GM19328 (cell line): ENCODE results near the gene ATXN1L.
A peak's percentile ranks its signal among the peaks of the same experiment; 100 is the strongest.
"Not testable (repeated sequence)": the region's sequence is repeated elsewhere in the genome, so short reads cannot be mapped to it uniquely, and the experiment has no call there.

Source experiments
- ATAC-seq: cut with Tn5 transposase; IDR thresholded peaks from one replicate; pipeline ENCODE4 v1.9.1; 2021; ENCODE audit warnings: mild to moderate bottlenecking, moderate library complexity; ENCODE audit not compliant: unreplicated experiment

Gene ATXN1L

DNA sequence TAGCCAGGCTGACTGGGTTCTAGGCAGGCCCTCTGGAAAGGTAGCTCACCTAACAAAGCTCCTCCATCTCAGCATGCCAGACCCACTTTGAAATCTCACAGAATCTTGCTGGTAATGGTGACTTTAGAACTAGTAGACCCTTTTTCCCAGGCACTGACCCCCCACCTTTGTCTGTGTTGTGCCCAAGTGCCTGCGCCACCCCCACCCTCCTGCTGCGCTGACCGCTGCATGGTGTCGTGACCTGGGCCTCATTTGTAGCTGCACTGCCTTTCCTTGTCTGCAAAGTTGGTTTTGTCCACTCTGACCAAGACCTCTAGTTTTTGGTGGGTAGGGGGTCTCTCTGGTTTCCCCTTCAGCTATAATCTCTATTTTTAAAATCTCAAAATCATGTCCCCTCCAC lies 6.8 kb downstream of the ATXN1L start:
- no peak for ATAC-seq

DNA sequence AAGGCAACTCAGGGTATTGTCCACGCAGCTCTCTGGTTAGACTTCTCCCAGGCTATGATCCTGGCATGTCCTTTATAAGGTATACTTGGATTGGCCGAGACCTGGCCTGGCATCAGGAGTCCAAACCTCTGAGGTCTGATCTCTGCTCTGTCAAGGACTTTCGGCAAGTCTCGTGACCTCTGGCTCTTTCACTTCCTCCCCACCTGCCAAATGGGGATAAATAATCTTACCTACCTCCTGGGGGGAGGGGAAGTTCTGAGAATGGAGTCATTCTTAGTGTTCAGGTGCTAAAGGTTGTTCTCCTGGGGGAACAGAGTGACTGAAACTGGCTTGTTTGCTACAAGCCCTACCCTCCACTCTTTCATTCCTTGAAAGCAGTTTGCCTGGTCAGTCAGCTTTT lies 7.6 kb downstream of the ATXN1L start:
- peak; percentile 65 for ATAC-seq

DNA sequence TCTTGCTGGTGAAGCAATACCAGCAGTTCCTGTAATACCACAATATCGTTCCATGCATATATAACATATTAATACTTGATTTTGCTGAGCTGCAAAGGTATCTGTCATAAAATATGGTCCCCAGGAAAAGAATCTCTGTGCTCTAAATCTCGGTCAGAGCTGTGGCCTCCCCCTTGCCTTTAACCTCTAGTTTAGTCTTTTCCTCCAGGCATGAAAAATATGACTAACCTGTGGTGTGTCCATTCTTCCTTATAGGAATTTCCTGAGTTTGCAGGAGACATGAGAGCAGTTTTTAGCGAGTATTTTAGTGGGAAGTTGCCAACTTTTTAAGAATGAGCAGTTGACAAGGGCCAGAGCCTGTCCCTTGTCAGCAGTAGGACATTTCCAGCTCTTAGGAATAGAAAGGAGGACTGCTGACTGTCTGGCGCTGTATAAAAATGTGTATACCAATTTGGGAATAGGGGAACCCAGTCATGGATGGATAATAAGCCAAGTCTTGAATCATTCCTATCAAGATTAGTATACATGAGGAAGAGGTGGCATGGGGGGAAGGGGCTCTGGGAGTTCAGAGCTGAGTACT lies 8.7 kb downstream of the ATXN1L start:
- no peak for ATAC-seq

DNA sequence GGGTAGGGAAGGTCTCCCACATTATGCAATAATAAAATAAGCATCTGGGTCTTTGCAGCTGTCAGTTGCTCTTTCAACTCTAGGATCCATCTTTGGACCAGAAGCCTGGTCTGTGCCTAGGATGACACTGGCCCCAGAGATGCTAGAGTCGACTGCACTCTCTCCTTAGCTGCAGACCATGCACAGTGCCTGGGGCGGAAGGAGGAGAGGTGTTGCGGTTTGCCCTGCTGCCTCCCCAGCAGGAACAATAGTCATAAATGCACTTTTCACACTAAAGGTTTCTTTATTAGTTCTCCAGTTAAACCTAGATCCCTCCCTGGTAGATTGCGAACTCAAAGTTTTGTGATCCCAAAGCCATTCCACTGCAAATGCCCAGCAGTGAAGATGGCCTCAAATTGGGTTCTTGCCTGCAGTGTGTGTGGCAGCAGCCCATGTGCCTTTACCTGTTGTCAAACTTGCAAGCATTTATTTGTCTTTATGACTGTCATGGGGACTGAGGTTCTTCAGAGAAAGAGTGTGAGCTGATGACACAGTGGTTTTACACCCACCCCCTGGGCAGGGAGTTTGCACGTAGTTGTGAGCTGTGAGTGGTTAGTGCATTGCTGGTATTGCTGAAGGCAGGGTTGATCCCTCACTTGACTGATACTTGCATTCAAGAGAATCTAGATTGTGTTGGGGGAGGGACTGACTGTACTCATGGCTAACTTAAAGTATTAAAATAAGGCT lies 10.3 kb downstream of the ATXN1L start:
- ATAC-seq: no peak

DNA sequence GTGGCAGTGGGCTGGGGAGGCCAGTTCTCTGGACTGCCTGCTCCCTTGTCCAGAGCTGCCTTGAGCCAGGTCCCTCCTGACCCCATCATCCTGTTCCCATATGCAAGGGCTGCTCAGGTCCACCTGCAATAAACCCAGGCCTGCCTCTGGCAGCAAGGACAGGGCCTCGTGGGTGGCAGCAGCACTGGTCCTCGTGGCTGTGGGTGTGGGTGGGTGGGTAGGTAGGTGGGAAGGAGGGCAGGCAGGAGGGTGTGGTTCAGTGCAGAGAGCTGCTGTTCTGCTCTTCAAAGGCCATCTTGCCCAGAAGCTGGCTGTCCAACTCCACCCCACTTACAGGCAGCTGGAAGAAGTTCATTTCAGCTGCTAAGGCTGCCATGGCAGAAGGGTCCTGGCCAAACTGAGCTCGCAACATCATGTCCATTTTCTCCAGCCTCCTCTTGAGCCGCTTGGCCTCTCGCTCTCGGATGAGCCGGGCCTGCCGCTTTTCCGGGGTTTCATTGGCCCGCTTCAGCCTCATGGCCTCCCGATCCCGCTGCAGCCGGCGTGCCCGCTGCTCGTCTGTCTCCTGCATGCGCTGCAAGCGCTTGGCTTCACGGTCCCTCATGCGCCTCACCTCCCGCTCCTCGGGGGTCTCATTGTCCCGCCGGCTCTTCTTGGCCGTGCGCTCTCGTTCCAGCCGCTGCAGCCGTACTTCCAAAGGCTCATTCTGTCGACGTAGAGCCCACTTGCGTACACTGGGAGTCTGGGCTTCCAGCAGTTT lies 14.2 kb downstream of the ATXN1L start:
- no peak for ATAC-seq

DNA sequence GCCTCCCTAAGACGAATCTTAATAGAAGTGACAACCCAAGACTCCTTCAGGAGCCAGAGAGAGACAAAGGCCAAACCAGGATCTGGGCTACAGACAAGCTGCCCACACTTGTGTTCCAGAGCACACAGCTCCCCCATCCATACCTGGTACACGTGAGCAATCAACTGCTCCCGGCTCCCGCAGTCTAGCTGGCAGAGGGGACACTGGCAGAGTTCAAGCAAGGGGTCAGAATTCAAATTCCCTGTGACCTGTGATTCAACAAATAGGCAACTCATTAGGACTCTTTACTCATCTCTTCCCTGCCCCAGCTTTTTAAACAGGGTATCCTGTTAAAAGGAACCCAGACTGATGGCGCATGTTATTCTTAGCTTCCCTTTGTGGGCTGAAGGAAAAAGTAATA lies 18.2 kb downstream of the ATXN1L start:
- no peak for ATAC-seq

DNA sequence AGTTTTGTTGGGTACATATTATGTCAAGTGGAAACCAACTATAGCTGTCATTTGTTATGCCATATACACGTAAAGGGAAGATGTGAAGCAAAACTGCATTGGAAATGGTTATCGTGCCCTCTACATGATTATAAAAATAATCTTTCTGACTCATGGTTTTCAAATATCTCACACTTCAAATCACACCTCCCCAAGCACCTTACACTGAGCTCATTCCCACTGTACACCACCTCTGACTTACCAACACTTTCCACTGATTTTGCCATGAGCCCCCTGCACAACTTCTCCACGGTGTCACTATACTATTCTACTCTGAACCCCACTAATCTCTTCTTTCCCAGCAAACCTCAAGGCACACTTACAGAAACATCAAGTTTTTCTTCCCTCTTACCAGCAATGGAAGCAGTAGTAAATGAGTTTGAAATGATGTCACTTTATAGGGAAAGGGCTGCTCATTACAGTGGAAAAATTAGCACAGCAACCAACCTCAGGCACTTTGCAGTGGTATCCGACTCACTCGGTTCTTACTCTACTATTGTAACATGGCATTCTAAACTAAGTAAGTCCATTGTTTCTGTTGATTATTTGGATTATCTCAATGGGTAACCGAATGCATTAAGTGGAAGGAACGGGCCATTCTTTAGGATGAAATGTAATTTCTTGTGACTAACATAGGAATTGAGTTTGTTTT lies 19.5 kb downstream of the ATXN1L start:
- ATAC-seq: no peak

DNA sequence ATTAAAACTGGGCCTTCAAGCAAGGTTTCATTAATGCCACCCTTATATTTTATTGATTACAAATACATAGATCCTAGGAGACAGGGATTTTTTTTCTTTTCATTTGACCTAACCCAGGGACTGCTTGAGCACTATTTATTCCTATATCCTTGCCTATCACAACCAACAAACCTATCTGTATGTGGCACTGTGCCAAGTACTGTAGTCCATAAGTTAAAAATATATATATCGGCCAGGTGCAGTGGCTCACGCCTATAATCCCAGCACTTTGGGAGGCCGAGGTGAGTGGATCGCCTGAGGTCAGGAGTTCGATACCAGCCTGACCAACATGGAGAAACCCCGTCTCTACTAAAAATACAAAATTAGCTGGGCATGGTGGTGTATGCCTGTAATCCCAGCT lies 21.4 kb downstream of the ATXN1L start:
- not testable (repeated sequence) for ATAC-seq

DNA sequence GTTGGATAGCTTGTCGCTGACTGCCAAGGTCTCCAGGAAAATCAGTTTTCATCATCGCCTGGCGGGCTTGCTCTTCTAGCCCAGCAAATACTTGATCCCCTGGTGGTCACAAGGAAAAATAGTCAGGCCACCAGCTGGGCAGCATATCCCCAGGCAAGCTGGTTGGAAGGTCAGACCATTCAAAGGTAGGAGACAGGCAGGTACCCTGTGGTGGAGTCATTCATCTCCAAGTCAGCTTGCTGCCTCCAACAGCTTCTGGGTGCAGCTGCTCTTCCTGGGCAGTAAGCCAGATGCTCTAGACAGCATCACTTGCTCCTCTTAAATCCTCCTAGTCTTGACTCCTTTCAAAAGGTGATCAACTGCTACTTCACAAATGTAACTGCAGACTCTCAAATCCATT lies 22.2 kb downstream of the ATXN1L start:
- no peak for ATAC-seq

DNA sequence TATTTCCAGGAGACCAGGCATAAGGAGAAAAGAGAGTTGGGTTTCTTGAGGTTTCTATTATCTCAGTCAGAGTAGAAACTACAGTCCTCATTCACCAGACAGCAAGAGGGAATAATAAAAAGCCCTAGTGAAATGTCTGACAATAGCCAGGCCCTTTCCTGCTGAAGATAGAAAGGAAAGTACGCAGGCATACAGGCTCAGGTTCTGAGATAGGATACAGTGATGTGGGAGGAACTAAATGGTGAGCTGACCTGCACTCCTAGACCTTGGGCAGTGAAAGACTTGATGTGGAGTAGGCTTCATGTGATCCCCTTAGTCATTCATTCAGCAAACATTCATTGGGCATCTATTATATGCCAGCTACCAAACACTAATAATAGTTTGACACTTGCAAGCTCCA lies 23.3 kb downstream of the ATXN1L start:
- ATAC-seq: no peak

DNA sequence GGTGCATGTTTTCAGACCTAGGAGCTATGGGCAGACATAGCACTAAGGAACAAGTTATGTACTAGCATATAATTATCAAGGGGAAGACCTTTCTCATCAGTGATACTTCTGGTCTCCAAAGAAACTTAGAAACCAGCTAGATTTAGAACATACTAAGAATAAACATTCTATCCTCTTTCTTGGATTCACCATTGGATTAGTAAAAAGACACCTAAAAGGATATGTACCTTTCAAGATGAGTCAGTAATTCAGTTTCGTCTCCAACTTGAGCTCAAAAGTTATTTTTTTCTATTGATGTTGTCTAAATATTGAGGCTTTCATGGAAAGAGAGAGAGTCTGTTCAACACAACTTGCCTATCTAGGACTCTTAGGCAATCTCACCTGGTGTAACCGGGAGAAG lies 25.0 kb downstream of the ATXN1L start:
- ATAC-seq: no peak

DNA sequence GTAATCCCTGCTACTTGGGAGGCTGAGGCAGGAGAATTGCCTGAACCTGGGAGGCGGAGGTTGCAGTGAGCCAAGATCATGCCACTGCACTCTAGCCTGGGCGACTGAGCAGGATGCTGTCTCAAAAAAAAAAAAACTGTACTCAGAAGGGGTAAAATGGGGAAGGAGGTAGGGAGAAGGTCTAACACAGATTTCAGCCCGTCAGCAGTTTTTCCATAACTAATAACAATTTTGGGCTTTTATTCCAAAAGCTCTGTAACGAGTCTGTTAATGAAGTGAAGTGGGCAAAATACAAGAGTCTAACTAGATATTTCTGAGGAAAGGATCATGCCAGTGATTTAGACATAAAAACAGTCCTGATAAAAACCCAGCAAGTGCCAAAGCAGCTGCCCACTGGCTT lies 27.4 kb downstream of the ATXN1L start:
- ATAC-seq: no peak

DNA sequence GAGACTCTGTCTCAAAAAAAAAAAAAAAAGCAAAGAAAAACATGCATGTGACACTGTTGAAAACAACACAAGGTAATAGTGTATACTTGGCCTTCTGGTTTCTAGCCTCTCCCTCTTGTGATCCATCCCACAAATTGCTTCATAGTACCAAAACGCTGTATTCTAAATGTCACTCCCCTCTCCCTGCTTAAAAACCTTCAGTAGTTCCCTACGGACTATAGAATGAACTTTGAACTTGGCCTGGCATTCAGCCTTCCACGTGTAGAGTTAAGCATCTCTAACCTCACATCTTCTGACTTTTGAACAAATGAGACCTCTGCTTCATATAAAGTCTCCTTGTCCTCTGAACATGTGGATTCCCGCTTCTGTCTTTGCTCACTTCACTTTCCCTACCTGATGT lies 33.1 kb downstream of the ATXN1L start:
- no peak for ATAC-seq

DNA sequence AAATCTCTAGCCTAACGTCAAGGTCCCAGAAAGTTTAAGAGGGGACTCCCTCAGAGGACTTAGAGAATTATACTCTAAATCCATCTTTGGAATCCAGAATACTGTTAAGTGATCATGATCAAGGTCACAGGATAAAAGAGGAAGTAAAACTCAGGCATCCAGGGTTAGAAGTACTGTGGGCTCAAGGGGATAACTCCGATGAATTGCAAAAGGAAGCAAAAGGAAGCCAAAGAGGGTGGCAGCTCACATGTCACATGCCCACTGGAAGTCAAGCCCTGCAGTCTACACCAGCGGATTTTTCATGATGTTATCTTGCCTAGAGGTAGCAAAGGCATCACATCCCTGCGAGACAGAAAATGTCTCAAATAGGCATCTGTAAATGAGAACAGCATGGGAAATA lies 34.4 kb downstream of the ATXN1L start:
- ATAC-seq: no peak

DNA sequence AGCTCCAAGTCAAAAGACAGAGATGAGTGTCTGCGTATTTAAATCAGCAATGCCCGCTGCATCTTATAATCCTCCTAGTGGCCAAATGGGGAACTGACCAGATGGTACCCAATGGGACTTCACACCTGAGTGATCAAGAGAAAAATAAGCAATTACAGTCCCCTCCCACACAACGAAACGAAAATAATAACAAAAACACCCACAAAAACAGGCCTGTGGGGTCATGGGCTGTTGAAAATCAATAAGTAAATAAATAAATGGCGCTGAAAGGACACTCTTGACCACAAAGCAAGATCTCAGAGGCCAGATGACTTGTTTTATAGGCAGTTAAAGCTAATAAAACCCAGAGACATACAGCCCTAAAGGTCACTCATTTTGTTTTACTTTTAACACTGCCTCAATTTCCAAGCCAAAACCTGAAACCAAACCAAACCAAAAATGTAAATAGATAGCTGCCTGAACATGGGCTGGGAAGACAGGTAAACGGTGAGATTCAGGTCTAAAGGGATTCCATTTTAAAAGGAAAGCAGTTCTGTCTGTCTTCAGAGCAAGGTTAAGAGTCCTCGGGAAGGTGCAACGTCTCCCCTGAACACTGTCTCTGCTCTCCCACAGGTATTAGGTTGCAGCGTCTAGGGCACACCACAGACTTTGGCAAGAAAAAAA lies 36.9 kb downstream of the ATXN1L start:
- ATAC-seq: no peak

DNA sequence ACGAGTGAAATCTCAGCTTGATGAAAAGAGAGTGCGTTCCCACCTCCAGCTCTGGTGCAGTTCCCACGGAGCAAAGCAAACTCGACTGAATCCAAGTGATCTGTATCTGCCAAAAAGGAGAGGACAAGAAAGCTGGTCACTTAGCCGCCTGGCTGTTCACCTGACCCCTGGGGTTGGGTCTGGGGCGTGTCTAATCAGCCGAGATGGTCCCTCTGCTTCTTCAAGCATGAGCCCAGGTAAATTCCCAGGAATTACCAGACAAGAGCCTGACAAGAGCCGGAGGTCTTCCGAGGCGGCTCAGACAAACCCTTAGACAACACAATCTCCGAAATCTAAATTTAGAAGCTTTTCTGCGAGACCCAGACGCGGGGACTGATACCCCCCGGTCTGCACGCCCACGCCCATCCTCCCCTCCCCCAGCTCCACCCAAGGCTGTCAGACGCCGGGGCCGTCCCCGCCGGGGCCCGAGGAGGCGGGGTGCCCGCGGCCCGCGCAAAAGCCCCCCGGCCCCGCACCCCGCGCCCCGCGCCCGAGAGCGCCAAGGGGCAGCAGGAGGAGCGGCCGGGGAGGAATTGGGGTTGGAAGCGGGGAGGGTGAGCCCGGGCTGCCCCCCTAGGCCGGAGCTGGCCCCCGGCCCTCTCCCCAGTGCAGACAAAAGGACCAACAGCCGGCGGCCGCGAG lies 37.5 kb downstream of the ATXN1L start:
- ATAC-seq: peak; percentile 40

DNA sequence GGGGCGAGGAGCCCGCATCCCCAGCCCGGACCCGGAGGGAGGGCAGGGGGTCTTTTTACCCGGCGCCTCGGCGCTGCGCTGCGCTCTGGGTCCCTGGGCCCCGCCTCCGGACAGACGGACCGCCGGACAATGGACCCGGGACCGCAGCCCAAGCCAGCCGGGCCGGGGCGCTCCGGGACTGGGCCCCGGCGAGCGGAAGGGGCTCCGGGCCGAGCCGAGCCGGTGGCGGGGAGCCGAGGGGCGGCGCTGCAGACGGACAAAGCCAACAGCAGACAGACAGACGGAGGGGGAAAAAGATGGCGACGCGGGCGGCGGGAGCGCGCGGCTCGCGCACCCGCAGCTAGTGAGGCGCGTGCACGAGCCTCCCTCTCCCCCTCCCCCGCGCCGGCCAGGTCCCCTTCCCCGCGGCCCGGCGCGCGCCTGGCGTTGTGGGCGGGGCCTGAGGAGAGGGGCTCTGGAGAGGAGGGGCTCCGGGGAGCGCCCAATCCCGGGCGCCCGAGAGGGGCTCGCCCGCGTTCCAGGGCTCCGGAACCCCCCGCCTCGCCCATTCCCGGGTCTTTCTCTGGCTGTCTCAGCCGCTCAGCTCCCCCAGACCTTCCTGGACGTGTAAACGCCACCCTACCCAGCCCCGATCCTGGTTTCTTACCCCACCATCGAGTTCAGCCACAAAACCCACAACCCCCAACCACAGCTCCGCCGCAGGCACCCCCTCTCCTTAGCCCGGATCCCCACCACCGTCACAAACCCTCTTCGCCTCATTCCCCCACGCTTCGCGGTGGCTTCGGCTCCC lies 38.3 kb downstream of the ATXN1L start, which contains the start of gene ZNF821:
ZNF821 (minus strand) TSS at position 334 of the 790 bp plus-strand sequence. CDS start 4,236 bp downstream, outside the sequence.
- peak; percentile 50 for ATAC-seq

DNA sequence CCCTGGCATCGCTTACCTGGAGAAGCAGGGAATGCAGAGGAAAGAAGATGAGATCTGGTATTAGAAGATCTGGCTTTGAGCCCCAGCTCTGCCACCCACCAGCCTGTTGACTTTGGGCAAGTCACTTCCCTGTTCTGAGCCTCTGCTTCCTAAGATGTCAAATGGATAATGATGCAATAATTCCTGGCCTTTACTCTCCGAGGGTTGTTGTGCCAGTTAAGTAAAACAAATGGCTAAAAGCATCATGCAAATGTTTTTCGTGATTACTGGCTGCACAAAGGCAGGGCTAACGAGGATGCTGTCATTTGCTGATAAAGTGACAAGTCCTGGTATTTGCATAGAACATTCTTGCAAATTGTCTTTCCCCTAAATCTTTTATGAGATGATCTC lies 39.5 kb downstream of the ATXN1L start:
- ATAC-seq: no peak

DNA sequence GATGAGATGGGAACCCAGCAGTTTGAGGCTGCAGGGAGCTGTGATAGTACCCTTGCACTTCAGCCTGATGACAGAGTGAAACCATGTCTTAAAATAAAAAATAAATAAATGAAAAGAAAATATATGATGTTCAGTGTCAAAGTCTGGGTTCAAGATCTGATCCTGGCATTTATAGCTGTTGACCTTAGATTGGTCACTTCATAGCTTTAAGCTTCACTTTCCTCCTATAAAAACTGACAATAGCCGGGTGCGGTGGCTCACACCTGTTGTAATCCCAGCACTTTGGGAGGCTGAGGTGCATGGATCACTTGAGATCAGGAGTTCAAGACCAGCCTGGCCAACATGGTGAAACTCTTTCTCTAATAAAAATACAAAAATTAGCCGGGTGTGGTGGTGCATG lies 43.4 kb downstream of the ATXN1L start:
- ATAC-seq: no peak

DNA sequence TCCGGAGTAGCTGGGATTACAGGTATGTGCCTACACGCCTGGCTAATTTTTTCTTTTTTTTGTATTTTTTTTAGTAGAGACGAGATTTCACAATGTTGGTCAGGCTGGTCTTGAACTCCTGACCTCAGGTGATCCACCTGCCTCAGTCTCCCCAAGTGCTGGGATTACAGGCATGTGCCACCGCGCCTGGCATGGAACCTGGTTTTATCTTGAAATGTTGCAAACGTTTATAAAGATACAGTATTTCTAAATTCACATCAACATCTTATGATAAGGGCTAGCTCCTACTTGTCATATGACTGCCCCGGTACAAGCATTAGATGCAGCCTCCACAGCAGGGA lies 48.1 kb downstream of the ATXN1L start:
- ATAC-seq: no peak
